ENCODE data around the gene FYB2. TPM values are rescaled to one million over a fixed set of nuclear protein-coding genes. Genes with fewer than 3 reads are reported as not detected.

The FYB2 gene, protein sequence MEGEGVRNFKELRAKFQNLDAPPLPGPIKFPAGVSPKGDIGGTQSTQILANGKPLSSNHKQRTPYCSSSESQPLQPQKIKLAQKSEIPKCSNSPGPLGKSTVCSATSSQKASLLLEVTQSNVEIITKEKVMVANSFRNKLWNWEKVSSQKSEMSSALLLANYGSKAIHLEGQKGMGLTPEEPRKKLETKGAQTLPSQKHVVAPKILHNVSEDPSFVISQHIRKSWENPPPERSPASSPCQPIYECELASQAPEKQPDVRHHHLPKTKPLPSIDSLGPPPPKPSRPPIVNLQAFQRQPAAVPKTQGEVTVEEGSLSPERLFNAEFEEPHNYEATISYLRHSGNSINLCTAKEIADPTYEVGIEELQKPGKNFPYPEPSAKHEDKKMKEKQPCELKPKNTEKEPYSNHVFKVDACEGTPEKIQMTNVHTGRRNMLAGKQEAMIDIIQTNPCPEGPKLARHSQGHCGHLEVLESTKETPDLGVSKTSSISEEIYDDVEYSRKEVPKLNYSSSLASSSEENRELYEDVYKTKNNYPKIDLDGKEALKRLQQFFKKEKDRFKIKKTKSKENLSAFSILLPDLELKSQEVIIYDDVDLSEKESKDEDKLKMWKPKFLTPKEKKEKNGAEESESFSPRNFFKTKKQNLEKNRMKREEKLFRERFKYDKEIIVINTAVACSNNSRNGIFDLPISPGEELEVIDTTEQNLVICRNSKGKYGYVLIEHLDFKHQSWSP
- not detected for total RNA-seq

DNA sequence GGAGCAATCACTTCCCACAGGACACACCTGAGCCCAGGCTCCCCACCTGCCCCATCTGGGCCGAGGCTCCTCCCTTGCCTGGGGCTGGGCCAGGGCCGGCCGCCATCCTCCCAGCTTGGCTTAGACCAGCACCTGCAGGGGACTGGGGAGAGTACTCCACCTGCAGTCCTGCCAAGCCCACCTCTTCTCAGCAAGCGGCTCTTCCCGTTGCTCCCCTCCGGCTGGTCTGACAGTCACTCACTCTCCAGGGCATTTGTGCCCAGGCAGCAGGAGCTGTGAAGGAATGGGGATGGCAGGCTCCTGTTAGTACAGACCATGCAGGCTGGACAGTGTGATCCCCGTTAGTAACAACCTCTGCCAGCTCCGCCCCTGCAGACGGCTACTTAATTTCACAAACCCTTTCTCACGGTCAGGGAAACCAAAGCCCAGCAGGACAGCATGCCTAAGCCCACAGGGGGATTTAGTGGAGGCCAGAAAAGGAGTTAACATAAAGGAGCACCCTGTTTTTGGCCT, at the start of gene FYB2:
FYB2 (minus strand) TSS at position 18 of the 513 bp plus-strand sequence. CDS start 114 bp downstream, outside the sequence.
- Mint-ChIP-seq H3K27me3 (peaks cover 10% of the 10 kb centered on the region), H3K4me3 (no peak within 1 kb of the TSS), H3K9me3 (no peaks in the 10 kb centered on the region), H3K4me1 (ENCODE audit: low read depth) (no peaks in the 10 kb centered on the region), H3K27ac (no peak within 1 kb of the TSS), H3K36me3 (ENCODE audit: low read depth) (no peaks in the 10 kb centered on the region)
- ATAC-seq (no peak), DNase-seq (no peak)
- intact Hi-C loops (cut with micrococcal nuclease) = no loop called here
- TF ChIP-seq, protein P1, sequence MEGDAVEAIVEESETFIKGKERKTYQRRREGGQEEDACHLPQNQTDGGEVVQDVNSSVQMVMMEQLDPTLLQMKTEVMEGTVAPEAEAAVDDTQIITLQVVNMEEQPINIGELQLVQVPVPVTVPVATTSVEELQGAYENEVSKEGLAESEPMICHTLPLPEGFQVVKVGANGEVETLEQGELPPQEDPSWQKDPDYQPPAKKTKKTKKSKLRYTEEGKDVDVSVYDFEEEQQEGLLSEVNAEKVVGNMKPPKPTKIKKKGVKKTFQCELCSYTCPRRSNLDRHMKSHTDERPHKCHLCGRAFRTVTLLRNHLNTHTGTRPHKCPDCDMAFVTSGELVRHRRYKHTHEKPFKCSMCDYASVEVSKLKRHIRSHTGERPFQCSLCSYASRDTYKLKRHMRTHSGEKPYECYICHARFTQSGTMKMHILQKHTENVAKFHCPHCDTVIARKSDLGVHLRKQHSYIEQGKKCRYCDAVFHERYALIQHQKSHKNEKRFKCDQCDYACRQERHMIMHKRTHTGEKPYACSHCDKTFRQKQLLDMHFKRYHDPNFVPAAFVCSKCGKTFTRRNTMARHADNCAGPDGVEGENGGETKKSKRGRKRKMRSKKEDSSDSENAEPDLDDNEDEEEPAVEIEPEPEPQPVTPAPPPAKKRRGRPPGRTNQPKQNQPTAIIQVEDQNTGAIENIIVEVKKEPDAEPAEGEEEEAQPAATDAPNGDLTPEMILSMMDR (IDR thresholded peaks at IDR 0.05) = no peak
- CTCF ChIA-PET = interaction anchor here (2.8 kb wide), 1 partner anchor 11 kb away, joined by 14 read pairs; no protein-coding TSS in a partner anchor
- POLR2A ChIA-PET = no interaction called here

DNA sequence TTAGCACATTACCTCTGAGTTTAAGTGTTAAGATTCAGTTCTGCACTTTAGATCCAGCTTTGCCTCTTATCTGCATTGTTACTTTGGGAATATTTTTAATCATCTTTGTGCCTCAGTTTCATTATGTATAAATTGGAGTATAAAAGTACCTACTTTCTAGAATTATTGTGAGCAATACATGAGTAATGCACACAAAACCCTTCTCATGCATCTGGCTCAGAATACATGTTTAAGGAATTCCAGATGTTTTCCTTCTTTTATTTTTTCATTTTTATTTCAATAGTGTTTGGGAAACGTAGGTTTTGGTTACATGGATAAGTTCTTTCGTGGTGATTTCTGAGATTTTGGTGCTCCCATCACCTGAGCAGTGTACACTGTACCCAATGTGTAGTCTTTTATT, 49.6 kb upstream of the FYB2 start:
- POLR2A ChIA-PET = no interaction called here
- no peaks in the 10 kb centered on the region for H3K9me3 Mint-ChIP-seq
- no peaks in the 10 kb centered on the region for H3K4me1 Mint-ChIP-seq (ENCODE audit: low read depth)
- TF ChIP-seq, protein P1 (IDR thresholded peaks at IDR 0.05) = no peak
- H3K27me3 Mint-ChIP-seq = peaks cover 12% of the 10 kb centered on the region
- H3K36me3 Mint-ChIP-seq (ENCODE audit: low read depth) = no peaks in the 10 kb centered on the region
- DNase-seq = no peak
- no peak for ATAC-seq
- H3K4me3 Mint-ChIP-seq = no peak overlapping the region
- intact Hi-C loops (cut with micrococcal nuclease) = no loop called here
- CTCF ChIA-PET = interaction anchor here (0.9 kb wide), 1 partner anchor 15 kb away, joined by 3 read pairs; no protein-coding TSS in a partner anchor
- no peak overlapping the region for H3K27ac Mint-ChIP-seq

DNA sequence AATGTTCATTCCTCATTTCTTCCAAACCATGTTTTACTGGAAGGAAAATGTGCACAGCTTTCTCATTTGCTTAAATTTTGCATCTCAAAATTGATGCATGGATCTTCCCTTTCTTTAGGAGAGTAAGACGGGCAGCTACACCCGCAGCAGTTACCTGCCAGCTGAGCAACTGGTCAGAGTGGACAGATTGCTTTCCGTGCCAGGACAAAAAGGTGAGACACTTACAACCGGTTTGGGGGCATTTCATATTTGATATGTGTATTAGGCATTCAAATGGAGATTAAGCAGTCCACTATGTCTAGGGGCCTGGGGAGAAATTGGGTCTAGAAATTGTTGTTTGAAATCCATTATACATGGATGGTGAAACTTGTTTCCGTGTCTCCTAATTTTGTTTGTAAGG, 48.3 kb upstream of the FYB2 start:
- TF ChIP-seq, protein P1 (IDR thresholded peaks at IDR 0.05) = no peak
- intact Hi-C loops (cut with micrococcal nuclease) = no loop called here
- Mint-ChIP-seq H3K4me3 (no peak overlapping the region), H3K36me3 (ENCODE audit: low read depth) (no peaks in the 10 kb centered on the region), H3K9me3 (no peaks in the 10 kb centered on the region), H3K27ac (no peak overlapping the region), H3K27me3 (peaks cover 12% of the 10 kb centered on the region), H3K4me1 (ENCODE audit: low read depth) (no peaks in the 10 kb centered on the region)
- ChIA-PET CTCF (no interaction called here), POLR2A (no interaction called here)
- no peak for ATAC-seq
- DNase-seq = no peak

DNA sequence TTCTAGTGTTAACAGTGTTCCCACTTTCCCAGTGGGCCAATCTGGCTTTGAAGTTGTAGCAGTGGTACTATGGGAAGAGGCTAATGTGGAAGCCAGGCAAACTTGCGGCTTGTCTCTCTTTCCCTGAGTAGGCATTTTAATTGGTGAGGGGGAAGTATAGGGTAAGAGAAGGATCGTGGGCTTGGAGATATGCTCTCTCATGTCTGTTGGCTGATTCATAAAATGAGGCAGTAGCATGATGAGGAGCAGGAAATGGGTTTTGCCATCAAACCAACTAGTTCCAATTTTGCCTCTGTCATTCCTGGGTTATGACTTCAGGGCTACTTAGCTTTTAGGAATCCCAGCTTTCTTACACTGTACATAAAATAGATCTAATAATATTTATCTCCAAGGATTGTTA, 47.5 kb upstream of the FYB2 start:
- TF ChIP-seq, protein P1 (IDR thresholded peaks at IDR 0.05) = no peak
- H3K27me3 Mint-ChIP-seq = peaks cover 12% of the 10 kb centered on the region
- no peak for ATAC-seq
- H3K36me3 Mint-ChIP-seq (ENCODE audit: low read depth) = no peaks in the 10 kb centered on the region
- no peaks in the 10 kb centered on the region for H3K4me1 Mint-ChIP-seq (ENCODE audit: low read depth)
- POLR2A ChIA-PET = no interaction called here
- no peak for DNase-seq
- H3K9me3 Mint-ChIP-seq = no peaks in the 10 kb centered on the region
- CTCF ChIA-PET = no interaction called here
- H3K27ac Mint-ChIP-seq = no peak overlapping the region
- intact Hi-C loops (cut with micrococcal nuclease) = no loop called here
- no peak overlapping the region for H3K4me3 Mint-ChIP-seq

DNA sequence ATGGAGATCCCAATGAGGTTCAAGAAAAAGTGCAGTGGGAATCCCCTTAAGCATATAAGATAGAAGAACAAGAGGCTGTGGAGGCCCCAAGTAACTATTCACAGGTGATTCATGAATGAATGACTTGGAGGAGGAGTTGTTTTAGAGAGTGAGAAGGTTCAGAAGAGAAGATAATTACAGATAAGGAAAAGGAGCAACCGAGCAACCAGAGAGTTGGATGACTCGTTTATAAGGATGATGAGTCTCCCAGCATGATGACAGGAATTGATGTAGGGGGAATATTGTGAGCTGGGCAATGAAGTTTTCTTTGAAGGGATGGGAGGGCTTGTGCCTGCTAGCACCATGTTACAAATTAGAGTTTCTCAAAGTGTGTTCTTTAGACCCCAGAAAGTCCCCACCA, 45.2 kb upstream of the FYB2 start:
- POLR2A ChIA-PET = no interaction called here
- no peak for ATAC-seq

More for the DNA sequence above, 45.2 kb upstream of the FYB2 start:
- Mint-ChIP-seq H3K27ac (no peak overlapping the region), H3K36me3 (ENCODE audit: low read depth) (no peaks in the 10 kb centered on the region), H3K9me3 (peaks cover 2% of the 10 kb centered on the region), H3K4me3 (no peak overlapping the region), H3K4me1 (ENCODE audit: low read depth) (no peaks in the 10 kb centered on the region), H3K27me3 (peaks cover 16% of the 10 kb centered on the region)
- intact Hi-C loops (cut with micrococcal nuclease) = no loop called here
- CTCF ChIA-PET = no interaction called here
- TF ChIP-seq, protein P1 (IDR thresholded peaks at IDR 0.05) = no peak
- DNase-seq = no peak

All from activated CD8-positive, alpha-beta T cell treated with anti-CD3 and anti-CD28 coated beads for 36 hours (primary cell).